Measurements from ENCODE around the gene MFSD1.
"Not testable (repeated sequence)": the region's sequence is repeated elsewhere in the genome, so short reads cannot be mapped to it uniquely, and the experiment has no call there.

Gene MFSD1

GRCh38 chr3:158776531-158776930, 25.3 kb upstream of the MFSD1 start:
- no peak for DNase-seq

- DNase-seq, result no peak
These were observed 24.5 kb upstream of the MFSD1 start for GRCh38 chr3:158777161-158777873.

DNA sequence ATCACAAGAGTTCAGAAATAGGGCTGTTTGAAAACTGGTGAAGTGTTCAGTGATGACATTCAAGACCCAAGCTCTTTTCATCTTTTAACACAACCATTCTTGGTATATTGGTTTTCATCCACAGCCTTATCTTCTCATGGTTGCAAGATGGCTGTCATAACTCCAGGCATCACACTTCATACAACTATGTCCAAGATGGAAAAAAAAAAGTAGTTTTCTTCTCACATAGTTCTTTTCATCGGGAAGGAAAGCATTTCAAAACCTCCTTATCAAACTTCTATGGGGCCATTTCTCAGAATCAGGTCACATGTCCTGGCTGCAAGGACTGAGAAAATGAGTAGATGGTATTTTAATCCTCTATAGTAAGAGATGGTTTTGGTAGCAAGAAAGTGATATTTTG, 21.1 kb upstream of the MFSD1 start:
- no peak for DNase-seq

DNA sequence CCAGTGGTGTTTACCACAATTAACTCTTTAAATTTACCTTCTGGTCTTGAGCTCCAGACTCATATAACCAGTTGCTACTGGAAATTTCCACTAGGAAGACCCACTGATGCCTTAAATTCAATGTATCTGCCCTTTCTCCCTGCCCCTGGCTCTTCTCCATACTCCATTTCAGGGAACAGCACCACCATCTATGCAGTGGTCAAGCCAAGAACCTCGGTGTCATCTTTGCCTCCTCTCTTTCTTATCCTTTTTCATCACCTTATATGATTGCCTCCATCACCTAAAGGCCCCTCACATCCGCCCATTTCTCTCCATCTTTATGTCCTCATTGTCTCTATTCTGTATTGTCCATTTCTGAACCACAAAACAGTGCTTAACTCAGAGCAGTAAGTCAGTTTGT, 20.7 kb upstream of the MFSD1 start:
- DNase-seq, result no peak

- DNase-seq, result no peak
These were observed 20.0 kb upstream of the MFSD1 start for GRCh38 chr3:158781849-158782248.

DNA sequence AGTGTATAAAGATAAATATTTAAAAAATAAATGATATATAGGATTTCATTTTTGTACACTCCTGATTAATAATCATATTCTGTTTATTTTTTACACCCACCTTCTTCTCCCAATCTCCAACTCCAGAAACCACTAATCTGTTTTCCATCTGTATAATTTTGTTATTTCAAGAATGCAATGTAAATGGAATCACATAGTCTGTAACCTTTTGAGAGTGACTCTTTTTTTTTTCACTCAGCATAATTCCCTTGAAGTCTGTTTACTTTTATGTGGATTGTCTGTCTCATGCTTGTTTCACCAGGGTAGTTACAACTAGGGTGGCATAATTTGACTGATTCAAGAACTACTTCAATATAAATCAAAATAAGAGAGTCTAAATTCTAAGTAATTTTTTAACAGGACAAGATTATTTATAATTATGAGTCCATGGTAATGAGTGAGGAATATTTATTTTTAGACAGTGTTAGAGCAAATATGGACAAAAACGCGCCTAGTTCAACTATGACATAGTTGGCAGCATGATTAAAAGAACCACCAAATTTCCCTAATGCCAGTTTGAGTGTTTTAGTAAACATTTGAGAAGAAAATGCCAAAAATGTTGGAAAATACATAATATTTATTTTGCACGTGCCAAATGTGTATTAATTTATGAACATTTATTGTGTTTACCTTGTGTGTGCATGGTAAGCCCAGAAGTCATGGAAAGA, 19.4 kb upstream of the MFSD1 start:
- no peak for DNase-seq

- no peak for DNase-seq
These were observed 18.8 kb upstream of the MFSD1 start for GRCh38 chr3:158783051-158783450.

GRCh38 chr3:158785972-158786371, 15.9 kb upstream of the MFSD1 start:
- DNase-seq, result no peak

DNA sequence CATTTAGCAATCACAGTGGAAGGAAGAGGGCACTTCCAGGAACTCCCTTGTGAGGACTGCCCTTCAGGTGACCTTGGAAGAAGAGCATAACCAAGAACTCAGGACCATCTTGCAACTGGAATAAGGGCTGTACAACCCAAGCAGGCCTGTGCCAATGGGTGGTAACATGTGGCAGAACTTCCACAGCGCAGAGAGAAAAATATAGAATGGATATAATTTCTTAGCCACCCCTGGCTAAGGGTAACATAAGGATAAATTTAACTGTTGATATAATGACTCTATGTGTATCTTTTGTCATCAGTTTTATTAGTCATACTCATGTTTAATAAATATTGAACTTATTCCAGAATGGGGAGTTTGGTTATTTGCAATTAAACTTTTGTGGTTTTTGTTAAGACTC, 13.4 kb upstream of the MFSD1 start:
- DNase-seq, result no peak

DNA sequence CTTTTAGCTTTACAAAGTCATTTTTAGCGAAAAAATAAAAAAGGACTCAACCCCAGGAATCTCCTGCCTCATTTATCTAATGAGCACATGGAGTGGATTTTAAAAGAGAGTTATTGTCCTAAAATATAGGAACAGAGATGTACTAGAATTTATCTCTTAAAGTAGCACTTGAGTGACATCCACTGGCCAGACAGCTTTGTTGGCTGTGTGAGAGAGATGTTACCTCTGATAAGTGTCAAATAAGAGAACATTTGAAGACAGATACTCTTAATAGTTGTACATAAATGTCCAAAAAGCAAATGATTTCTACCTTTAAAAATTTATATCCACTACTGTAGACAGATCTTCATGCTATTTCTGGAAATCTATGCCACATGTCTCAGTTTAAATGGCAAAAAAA, 12.3 kb upstream of the MFSD1 start:
- DNase-seq, result no peak

- DNase-seq, result peak; percentile 69
These were observed 10.8 kb upstream of the MFSD1 start for GRCh38 chr3:158790901-158791589.

GRCh38 chr3:158791590-158791920, 10.3 kb upstream of the MFSD1 start:
- not testable (repeated sequence) for DNase-seq

DNA sequence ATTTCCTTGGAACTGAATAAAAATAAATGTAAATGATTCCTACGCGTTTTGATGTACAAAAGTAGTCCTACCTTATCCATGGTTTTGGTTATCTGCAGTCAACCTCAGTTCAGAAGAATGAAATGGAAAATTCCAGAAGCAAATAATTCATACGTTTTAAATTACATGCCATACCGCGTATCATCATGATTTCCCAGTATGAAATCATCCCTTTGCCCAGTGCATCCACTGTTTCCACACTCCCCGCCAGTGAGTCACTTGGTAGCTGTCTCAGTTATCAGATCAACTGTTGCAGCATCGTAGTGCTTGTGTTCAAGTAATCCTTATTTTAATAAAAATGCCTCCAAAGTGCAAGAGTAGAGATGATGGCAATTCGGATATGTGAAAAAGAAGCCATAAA, 9.1 kb upstream of the MFSD1 start:
- no peak for DNase-seq

DNA sequence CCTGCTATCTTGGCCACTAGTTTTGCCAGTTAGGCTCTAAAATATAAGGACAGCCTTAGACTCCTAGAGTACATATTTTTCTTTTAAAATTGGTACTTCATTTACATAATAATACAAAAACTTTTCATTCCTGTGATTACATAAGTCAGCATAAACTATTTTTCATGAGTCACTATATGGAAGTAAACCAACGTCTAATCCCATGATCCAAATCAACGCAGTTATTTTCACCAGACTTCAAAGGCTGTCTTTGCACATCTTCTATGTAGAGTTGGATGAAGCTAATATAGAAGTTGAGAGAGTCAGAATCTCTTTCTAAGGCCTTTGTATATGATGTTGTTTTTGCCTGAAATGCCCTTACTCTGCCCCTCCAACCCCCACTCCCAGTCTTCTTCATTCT, 7.6 kb upstream of the MFSD1 start:
- no peak for DNase-seq

DNA sequence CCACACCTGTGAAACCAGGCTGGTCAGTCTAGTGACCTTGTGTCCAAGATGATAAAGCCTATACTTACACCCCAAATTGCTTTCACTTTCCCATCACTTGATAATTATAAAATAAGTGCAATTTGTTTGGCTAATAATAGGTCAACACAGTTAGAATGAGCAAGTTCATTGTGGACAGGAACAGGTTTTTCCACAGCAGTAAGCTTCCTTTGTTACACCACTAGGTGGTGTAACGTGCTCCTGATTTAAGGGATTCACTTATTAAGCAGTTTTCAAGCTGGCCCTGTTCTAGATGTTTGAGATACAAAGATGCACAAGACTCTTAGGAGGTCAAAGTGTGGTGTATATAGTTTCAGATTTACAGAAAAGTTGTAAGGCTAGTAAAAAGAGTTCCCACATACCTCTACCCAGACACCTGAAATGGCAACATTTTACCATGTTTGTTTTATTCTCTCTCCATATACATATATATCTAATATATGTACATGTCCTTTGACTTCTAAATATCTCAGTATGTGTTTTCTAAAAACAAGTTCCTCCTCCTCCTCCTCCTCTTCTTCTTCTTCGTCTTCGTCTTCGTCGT, 6.8 kb upstream of the MFSD1 start:
- DNase-seq, result no peak

GRCh38 chr3:158801201-158801600, 653 bp upstream of the MFSD1 start:
- DNase-seq, result no peak

- no peak for DNase-seq
These were observed 785 bp downstream of the MFSD1 start for GRCh38 chr3:158802409-158803268.

DNA sequence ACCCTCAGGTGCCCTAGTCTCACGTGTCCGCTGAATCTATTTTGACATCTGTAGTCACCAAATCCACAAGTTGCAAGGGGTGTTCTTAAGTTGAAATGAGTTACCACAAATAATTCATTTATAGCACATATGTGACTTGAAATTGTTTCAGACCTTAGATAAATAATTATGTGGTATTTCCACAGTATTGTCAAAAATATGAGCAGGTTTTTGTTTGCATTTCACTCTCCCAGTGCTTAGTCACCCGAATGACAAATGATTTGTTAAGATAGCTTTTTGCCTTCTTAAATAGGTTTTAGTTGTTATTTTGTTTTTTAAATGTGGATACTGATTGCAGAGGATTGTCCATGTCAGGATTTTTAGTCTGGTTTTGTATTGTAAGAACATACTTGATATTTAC, 2.6 kb downstream of the MFSD1 start:
- no peak for DNase-seq

GRCh38 chr3:158808697-158809096, 6.8 kb downstream of the MFSD1 start:
- DNase-seq, result no peak

GRCh38 chr3:158809642-158810041, 7.8 kb downstream of the MFSD1 start:
- no peak for DNase-seq

- DNase-seq, result no peak
These were observed 9.2 kb downstream of the MFSD1 start for GRCh38 chr3:158810823-158811724.

DNA sequence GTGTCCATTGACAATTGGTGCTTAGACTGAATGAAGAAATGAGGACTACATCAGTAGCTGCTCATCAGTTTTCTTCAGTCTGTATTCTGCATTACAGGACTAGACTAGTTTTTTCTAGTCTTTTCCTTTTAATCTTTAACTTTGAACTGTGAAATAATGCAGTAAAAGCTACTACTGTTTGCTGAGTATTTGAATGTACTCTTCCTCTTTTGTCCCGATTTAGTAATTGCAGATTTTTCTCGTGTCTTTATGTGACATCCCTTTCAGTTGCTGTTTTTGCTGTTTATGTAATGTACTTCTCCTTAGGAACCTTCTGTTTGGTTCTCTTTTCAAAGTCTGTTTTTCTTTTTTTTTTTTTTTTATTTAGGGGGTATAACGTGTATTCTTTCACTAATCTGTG, 17.4 kb downstream of the MFSD1 start:
- no peak for DNase-seq

Data from NCI-H2171 (cell line).